Stimulated activated CD8-positive, alpha-beta memory T cell treated with anti-CD3 and anti-CD28 coated beads, Interleukin-15, amount 100 ng/mL, for 24 hours (primary cell): ENCODE measurements around the gene KRT76.

ENCODE experiments used
- DNase-seq: peaks from one replicate; pipeline ENCODE4 v3.0.0-alpha.2; 2020; ENCODE audit warnings: low read depth

KRT76 gene

DNA sequence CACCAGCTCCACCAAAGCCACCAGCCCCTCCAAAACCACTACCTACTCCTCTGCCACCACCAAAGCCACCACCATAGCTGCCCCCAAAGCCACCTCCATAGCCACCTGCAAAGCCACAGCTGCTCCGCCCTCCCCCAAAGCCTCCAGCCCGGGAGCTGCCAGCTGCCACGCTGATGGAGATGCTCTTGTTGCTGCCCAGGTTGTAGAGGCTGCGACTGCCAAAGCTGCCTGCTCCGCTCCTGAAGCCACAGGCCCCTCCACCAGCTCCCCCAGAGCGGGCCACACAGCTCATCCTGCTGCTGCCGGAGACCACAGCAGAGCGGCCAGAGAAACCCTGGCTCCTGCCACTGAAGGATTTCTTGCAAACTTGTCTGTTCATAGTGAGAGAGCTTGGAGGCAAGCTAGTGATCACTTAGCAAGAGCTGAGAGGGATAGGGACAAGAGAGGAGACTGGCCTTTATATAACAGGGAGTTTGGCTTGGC, at the start of gene KRT76:
Gene KRT76 (minus strand): TSS at position 433 of the 483 bp plus-strand sequence. CDS start 54 bp downstream, at position 379.
- no peak for DNase-seq

DNA sequence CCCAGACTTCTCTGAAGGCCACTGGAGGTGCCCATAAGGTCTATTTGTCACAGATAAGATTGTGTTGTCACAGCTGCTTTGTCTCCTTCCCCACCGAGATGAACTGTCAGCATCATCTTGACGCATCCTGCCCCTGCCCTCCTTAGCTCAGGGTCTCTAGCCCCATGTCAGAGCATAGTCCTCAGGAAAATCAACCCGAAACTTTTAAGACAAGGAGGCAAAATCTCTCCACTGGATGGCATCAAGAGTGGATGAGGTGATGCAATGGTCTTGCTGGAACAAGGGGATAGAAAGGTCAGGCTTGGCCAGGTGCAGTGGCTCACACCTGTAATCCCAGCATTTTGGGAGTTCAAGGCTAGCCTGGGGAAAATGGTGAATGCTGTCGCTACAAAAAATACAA, 48.8 kb upstream of the KRT76 start:
- no peak for DNase-seq

DNA sequence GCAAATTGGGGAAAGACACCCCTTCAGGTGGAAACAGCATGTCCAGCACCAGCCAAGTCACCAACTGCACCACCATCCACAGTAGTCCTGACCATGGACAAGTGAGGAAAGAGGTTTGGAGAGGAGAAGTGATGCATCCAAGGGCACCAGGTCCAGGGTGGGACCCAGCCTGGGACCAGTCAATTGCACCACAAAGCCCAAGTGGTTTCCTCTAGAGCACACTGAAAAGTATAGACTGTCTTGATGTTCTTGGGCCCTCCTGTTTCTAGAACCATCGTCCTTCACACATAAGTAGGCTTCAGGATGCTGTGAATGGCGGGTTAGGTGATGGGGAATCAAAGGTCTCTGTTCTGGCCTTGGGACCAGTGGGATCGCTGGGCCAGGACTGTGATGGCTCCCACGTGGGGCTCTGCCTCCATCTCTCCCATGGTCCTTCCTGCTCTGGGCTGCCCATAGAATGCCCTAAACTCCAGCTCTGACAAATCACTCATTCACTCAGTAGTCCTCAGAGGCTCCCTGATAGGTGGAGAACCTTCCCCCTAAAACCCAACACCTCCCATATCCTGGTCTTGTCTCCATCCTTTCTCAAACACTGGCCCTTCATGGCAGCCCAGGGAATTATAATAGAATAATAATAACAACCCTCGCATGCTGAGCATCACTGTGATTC, 47.7 kb upstream of the KRT76 start:
- no peak for DNase-seq

DNA sequence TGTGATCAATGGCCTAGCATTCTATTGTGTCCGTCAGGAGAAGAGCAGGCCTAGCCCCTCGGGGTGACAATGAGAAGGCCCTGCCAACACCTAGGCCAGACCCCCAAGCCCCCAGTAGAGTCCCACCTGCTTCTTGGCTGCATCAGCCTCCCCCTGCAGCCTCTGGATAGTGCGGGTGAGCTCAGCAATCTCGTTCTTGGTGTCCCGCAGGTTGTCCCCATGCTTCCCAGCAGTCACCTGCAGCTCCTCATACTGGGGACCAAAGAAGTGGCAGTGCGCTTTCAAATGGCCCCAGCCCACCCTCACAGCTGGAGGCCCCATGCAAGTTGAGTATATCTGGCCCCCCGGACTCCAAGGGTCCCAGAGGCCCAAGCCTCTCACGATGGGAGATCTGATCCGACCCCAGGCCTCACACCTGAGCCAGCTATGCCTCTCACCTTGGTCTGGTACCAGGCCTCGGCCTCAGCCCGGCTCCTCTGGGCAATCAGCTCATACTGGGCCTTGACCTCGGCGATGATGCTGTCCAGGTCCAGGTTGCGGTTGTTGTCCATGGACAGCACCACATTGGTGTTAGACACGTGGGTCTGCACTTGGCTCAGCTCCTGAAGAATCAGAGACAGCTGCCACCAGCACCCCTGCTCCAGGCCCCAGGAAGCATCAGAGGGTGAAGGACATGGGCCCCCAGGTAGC, 46.8 kb upstream of the KRT76 start:
- DNase-seq, result no peak

DNA sequence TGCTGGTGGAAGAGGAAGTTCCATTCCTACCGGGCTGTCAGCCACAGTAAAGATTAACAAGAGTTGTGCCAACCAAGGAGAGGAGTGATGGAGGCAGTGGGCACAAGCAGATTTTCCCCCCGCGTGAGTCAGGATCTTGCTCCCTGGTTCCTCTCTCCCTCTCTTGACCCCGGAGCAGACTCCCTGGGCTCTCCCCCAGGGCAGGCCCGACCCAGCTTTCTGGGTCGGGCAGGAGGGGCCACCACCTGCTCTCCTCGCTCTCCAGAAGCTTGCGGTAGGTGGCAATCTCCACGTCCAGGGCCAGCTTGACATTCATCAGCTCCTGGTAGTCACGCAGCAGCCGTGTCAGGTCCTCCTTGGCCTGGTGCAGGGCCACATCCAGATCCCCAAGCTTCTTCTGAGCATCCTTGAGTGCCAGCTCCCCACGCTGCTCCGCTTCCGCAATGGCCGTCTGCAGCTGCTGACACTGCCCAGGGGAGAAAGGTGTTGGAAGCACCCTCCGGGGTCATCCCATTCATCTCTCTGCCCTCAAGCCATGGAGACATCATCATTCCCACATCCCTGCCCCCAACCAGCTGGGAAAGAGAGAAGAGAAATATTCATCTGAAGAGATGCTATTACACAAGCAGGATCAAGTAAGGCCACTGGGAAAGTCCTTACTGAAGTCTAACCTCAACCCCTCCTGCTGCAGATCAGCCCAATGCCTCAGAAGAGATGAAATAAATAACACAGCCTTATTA, 45.8 kb upstream of the KRT76 start:
- DNase-seq, result no peak

DNA sequence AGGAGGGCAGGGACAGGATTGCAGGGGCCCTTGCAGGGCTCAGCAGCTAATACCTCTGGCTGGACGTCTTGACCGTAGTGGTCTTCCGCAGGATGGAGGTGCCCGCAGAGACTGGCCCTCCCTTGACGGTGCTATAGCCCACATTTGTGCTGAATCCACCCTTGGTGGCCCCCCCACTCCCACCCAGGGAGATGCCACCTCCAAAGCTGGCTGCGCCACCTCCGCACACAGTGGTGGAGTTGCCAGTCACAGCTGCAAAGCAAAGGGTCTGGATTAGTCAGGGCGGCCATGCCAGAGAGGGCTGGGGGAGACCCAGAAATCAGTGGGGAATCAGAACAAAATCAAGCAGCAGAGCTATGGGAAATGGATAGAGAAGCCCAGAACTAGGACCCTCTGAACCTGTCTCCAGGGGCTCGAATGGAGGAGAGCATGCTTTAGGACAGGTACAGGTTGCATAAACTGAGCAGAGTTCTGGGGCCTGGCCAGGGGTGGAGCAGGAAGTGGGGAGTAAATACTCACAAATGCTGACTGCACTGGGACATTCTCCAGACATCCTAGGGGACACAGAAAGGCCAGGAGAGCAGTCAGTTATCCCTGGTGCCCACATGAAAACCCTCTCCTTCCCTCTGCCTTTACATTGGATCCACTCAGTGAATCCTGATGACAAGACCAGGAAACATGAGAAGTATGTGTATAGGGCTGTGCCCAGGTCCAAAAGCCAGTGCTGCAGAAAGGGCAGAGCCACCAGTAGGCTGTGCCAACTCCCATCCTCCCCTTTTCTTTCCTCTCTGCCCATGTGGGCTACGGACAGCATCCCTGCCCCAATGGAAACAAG, 44.9 kb upstream of the KRT76 start:
- no peak for DNase-seq

DNA sequence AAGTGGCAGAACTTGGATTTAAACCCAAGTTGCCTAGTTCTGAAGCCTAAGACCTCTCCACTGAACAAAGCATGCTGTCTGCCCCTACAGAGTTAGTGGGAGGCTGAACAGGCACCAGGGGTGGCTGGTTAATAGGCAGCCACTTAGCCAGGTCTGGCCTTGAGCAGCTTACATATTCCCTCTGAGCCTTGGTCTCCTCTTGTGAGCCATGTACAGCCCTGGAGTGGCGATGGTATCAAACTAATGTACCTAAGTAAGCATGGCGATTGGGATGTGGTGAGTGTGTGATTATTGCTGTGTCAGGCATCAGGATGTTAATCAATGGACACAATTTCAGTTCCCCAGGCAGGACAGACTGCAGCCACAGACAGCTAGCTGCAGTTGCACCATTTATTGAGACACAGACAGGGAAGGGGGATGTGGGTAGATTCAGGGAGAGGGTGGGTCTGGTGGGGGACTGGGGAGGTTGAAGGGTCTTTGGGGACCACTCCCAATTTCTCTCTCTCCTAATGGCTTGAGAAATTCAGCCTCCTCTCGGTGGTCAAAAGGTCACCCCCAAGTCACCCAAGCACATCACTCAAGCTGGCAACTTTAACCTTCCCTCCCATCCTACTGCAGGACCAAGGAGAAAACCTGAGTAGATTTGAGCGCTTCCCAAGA, 44.1 kb upstream of the KRT76 start:
- no peak for DNase-seq

DNA sequence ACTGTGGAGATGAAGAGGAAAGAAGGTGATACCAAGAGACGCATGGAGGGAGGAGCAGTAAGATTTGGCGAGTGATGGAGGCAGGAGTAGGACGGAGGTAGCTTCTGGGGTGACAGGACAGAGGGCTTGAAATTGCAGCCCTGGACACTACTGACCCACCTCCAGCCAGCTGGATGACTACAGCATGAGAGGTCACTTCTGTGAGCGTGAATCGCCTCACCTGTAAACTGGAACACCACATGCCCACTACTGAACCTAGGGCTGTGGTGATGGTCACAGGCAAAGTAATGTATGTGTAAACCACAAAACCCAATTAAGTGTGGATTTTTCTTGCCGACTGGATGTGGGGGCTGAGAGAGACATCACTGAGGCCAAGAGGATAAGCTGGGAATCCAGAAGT, 43.4 kb upstream of the KRT76 start:
- DNase-seq, result no peak

DNA sequence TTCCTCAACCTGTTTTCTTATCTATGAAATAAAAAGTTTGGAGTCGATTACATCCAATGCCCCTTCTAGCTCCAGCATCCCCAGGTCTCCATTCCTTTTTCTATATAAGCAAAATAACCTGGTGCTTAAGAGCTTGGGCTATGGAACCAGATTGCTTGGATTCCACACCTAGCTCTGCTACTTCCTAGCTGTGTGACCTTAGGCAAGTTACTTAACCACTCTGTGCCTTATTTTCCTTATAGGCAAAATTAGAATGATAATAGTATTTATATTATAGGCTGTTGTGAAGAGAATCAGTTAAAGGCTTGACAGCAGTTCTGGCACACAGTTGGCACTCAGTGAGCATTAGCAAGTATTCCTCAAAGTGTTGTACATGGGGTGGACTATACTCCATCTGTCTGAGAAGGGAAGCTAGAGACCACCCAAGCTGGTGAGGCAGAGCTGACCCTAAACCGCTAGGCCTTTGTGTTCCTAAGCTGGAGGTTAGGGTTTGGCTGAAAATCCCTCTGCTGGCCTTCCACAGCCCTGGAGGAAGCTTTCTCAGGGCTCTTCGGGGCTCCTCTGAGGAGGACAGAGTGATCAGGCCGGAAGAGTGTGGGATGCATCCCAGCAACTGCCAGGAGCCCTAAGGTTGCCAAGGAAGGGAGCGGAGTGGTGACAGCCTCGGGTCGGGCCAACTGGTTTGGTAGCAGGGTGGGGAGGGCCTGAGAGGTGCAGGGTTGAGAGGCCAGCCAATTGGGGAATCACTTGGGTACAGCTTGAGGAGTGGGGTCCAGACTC, 42.8 kb upstream of the KRT76 start:
- DNase-seq, result no peak

DNA sequence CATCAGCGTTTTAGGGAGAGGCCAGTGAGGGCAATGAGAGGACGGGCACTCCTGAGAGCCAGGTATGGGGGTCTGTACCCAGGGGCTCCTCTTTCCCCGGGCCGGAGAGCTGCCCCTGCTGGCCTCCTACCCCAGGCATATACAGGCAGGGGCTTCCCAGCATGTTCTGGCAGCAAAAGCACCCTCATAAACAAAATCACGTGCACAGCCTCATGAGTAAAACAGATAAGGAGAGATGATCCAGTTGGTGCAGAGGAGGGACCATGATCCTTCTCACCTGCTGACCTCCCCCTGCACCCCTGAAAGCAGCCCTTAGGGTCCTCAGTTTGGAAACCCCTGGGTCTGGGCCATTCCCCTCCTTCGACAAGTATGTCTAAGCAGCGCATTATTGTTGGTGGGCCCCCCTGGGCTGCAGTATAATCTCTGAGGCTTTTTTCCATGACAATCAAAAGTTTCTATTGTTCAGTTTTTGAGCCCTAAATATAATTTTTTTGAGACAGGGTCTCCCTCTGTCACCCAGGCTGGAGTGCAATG, 41.8 kb upstream of the KRT76 start:
- no peak for DNase-seq

DNA sequence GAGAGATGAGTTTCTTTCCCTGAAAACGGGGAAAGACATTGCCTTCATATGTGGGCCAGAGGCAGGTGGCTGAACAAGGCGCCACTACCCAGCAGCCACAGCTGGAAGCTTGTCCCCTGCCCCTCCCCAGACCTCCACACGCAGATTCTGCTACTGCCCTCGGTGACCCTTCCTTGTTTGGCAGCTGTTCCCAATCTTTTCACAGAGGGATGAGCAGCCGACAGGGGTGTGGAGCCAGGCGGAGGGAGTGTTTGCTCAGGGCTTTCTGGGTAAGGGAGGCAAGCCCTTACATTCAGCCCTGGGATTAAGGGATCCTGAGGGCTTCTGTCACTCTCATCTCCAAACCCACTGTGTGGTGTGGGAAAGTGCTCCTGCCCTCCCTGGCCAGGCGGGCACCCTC, 41.2 kb upstream of the KRT76 start:
- DNase-seq, result no peak

DNA sequence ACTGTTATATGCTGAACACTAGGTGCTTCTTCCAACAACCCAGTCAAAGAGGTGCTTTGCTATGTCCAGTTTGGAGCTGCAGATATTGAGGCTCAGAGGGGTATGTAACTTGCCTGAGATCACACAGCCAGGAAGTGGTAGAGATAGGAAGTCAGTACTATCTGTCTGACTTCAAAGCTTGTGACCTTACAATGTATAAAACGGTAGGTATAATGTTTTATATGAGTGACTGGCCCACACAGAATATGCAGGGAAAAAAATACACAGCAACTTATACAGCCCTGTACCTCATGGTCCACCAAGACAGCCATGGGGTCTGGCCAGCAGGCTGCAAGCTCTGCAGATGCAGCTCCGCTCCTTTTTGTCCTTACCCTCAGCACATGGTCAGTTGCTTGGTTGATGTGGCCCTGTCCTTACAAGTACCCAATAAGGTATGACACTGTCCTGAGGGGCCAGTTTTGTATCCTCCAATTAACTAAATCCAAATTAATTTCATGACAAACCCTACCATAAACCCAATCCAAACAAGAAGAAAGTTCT, 40.6 kb upstream of the KRT76 start:
- no peak for DNase-seq

DNA sequence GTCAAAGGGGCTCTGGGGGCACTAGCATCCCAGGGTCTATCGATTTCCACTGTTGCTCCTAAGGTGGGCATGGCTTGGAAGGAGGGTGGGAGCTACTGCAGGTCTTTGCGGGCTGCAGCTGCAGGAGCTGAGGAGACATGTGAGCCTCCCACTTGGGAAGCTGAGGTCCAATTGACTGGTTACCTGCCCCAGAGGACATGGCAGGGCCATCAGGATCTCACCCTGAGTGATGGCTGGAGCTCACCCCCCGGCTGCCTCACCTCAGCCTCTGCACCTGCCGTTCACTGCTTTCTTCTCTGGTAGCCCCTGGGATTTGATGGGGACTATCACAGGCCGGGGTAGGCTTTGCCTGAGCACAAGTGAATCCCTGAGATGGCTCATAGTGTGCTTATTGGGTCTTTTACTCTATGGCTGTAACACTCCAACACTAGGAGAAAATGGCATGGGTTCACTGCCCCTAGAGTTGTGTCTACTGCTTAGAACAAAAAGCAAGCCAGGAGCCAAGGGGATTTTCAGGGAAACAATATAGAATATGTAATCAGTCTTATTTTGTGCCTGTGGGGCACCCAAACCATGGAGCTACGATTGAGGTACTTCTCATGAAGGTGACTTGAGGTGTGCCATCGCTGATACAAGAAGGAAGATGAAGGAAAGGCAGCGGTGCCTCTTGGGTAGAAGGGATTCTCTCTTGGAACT, 40.0 kb upstream of the KRT76 start:
- no peak for DNase-seq

DNA sequence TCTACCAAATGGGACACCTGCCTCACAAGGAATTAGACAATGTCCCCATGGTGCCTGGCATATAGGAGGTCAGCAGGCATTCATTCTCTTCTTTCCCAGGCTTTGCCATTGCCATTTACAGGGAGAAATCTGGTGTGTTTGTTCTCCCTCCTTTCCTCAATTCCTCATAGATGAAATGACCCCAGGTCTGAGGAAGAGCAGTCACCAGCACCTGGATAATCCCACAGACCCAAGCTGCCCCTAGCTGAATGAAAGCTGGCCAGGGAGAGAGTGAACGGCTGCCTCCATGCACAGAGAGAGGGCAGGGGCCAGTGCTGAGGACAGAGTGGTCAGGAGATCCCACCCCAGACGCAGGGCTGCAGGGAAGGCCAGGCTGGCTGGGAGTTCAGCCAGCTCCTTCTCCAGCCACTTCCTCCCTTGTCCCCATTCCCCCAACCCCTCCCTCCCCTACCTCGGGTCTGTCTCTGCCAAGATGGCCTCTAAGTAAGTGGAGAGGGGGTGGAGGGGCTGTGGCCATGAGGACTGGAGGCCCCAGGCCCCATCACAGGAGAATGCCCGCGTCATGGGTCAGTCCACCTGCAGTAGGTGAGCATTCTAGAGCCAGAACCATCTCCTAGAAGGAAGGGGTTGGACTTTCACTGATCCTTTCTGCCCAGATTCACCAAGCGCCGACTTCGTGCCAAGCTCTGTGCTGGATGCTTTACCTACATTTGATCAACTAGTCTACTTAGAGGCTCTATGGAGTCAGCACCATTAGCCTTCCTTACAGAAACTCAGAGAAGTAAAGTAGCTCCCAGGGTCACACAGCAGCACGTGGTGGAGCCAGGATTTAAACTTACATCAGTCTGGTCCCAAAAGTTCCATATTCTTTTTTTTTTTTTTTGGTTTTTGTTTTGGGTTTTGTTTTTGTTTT, 38.8 kb upstream of the KRT76 start:
- no peak for DNase-seq

DNA sequence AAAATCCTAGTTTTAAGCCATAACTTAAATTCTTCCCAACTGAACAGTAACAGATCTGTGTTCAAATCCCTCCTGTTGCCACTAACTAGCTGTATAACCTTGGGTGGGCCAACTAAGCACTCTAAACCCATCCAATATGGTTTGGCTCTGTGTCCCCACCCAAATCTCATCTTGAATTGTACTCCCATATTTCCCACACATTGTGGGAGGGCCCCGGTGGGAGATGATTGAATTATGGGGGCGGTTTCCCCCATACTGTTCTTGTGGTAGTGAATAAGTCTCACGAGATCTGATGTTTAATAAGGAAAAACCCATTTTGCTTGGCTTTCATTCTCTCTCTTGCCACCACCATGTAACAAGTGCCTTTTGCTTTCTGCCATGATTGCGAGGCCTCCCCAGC, 38.0 kb upstream of the KRT76 start:
- DNase-seq, result no peak

DNA sequence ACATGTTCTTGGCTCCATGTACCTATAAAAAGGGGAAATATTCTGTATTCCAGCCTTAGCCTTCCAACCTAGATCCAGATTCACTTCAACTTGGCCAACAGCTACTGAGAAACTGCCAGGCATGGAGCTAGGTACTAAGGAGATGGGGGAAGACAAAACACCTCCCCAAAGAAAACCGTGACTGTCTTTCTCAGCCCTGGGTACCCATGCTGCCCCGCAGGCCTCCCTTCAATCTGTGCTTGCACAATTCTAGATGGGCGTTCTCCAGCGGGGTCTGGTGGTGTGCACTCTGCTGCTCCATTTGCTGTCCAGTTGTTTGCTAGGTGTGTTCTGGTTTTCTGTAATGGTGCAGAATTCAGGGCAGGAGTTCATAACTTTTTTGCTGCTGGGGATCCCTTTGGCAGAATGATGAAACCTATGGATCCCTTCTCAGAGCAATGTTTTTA, 37.6 kb upstream of the KRT76 start:
- no peak for DNase-seq

DNA sequence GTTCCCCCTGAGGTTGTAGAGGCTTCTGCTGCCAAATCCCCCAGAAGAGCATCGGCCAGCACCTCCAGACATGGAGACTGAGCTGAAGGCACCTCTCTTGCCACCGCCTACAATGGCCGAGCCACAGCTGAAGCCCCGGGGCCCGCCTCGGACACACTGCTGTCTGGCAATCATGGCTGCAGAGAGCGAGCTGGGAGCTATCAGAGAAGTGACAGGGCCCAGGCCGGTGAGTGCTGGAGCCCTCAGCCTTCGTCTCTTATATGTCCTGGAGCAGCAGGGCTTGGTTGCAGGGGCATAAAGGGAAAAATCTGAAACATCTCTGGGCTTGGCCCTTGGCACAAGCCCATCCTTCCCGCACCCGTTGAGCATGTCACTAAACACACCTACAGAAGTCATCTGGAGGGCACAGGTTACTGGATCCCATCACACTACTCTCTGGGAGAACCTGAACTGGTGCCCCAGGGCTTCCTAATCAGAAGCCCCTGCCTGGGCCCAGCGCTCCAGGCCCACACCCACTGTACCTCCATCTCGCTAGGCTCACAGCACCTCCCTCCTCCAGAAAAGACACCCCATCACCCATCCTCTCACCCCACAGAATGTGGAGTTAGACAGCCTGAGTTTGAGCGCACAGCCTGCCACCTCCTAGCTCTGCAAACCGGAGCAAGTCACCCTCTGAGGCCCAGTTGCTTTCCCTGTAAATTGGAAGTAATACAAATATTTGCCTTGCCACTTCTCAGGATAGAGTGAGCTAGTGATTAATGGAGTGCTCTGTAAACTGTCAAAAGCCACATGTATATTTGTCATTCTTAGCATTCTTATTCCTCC, 37.0 kb upstream of the KRT76 start, which contains the start of gene KRT4:
Gene KRT4 (minus strand): TSS at position 232 of the 825 bp plus-strand sequence. CDS start 58 bp downstream, at position 174.
- DNase-seq, result no peak
